ENCODE results near the gene APMAP. TPM values are rescaled to one million over a fixed set of nuclear protein-coding genes. Genes with fewer than 3 reads are reported as not detected.
A peak's percentile ranks its signal among the peaks of the same experiment; 100 is the strongest.

The APMAP gene
- total and polyA plus RNA-seq, 10 of the 15 experiments (the other 5 are each of a cell fraction or from before 2014, with no cell fraction given), result 12.1 to 60.2 (median 32.7) TPM

- Histone ChIP-seq H3K4me2 (ENCODE audit: control insufficient read depth, insufficient read depth) (peak overlapping the region; percentile 34), H3K36me3 (ENCODE audit: control insufficient read depth in 2 of 2, insufficient read depth in 2 of 2, low read length in 1 of 2) (no peaks in the 10 kb centered on the region; a peak in 1 of 4 replicates), H3K79me2 (ENCODE audit: control insufficient read depth, insufficient read depth, low read length) (peaks cover 2% of the 10 kb centered on the region), H3K9ac (ENCODE audit: control insufficient read depth, insufficient read depth, low read length) (peak overlapping the region; percentile 15; the same call in 1 of the 2 replicates), H2AFZ (ENCODE audit: control insufficient read depth, low read depth, low read length) (no peak overlapping the region), H3K4me1 (ENCODE audit: control insufficient read depth, insufficient read depth, low read length) (peaks cover 30% of the 10 kb centered on the region), H3K9me3 (replicated peaks; ENCODE audit: control insufficient read depth, insufficient read depth, low read length) (no peaks in the 10 kb centered on the region), H3K27ac (ENCODE audit: control insufficient read depth, insufficient read depth) (peak overlapping the region; percentile 33; the same call in 1 of the 2 replicates), H3K4me3 (no peak overlapping the region), H3K27me3 (replicated peaks in 1 of 2; ENCODE audit: control insufficient read depth in 2 of 2, insufficient read depth in 2 of 2, low read length in 1 of 2) (no peaks in the 10 kb centered on the region), H4K20me1 (ENCODE audit: control insufficient read depth, insufficient read depth) (no peaks in the 10 kb centered on the region)
- intact Hi-C loops (cut with micrococcal nuclease; ENCODE audit: unreplicated experiment) (no loop called here), in situ Hi-C loops (cut with MboI) (no loop called here)
- ChIA-PET RAD21 (ENCODE audit: unreplicated experiment) (interaction anchor here (1.0 to 1.9 kb wide), 3 partner anchors 21 to 25 kb away, joined by 3 to 9 read pairs (median 4); partner anchors contain the start of gene ACSS1), CTCF (interaction anchor here (0.5 to 1.2 kb wide), 4 partner anchors 28 to 699 kb away, joined by 3 to 4 read pairs (median 3); no protein-coding TSS in a partner anchor), POLR2A (no interaction called here), SMC1A (ENCODE audit: uncharacterized antibody, unreplicated experiment) (interaction anchor here (1.1 to 1.7 kb wide), 5 partner anchors 22 to 42 kb away, joined by 3 to 8 read pairs (median 5); no protein-coding TSS in a partner anchor)
- peak; percentile 47 for ATAC-seq
- WGBS (ENCODE audit: insufficient coverage, insufficient replicate concordance, low lambda C conversion rate, missing lambda C conversion rate), result 64% methylated on average over 15 of the region's 15 CpGs
- DNase-seq (ENCODE audit: low read depth, low spot score), result no peak
- BruUV-seq (replicated peaks), result no TSS peak
- no peak for FAIRE-seq
- TF ChIP-seq ZBED1 (IDR thresholded peaks at IDR 0.05; ENCODE audit: borderline replicate concordance) (no peak), CREB1 (IDR thresholded peaks at IDR 0.05; ENCODE audit: low read depth) (0 out of 2 replicates have a peak, but pooled peaks have one; percentile 41), NFYB (IDR thresholded peaks at IDR 0.05; ENCODE audit: insufficient read depth, low read depth, low read length) (no peak), POLR2A (IDR thresholded peaks at IDR 0.05; ENCODE audit: low read depth, low read length) (no peak), SREBF1 (IDR thresholded peaks at IDR 0.05; ENCODE audit: low read length) (no peak), CBX5 (IDR thresholded peaks at IDR 0.05; ENCODE audit: low read depth) (no peak), PKNOX1 (IDR thresholded peaks at IDR 0.05) (no peak), HDAC6 (IDR thresholded peaks at IDR 0.05; ENCODE audit: unreplicated experiment) (no peak)
Observed at GRCh38 chr20:25037288-25038102, 44.9 kb upstream of the APMAP start.
